Sciatic nerve (tissue), 2 donors: ENCODE measurements around the gene STXBP4. TPM values are rescaled to one million over a fixed set of nuclear protein-coding genes. Genes with fewer than 3 reads are reported as not detected.

ENCODE experiments used
- ATAC-seq: fragments of 200-7000 bp; cut with Tn5 transposase; one replicate; pipeline ENCODE4 v1.9.1; 2020; ENCODE audit warnings: mild to moderate bottlenecking, moderate library complexity
- DNase-seq: peaks from one replicate; pipeline ENCODE4 v3.0.0-alpha.2; 2020; ENCODE audit warnings: low spot score
- intact Hi-C: fragments of 100-400 bp; cut with DNase I; formaldehyde crosslinking; loops from one replicate; pipeline ENCODE4 v1.14.2; 2022
- total RNA-seq: library from RNA; stranded (reverse); fragmentation: NEBNext Ultra II Directional; extraction: Animal tissue kit (Norgen Biotek cat#: 25700); gene quantifications from one replicate; pipeline ENCODE4 v1.2.1, GENCODE V29; 2021
- donor health status: DM: no; HTN: no; CAD: no.
- donor health status: DM: no; HTN: no; CAD: no.

Gene STXBP4
- total RNA-seq, 1 donor from 2014 or later = 22.2 TPM

DNA sequence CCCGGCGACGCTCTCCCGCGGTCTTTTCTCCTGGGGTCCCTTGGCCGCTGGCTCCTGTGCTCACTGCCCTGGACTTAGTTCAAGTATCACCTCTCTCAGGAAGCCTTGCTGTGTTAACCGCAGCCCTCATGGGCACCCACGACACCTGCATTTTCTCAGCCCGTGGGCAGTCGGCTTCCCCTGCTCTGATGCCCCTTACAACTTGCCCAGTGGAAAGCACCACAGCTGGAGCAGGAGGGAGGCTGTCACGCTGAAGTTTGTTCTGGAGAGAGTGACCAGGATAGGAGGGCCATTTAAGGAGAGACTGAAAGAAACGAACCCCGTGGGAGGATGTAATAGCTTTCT, 395 bp downstream of the STXBP4 start:
- ATAC-seq = peak; percentile 62
- intact Hi-C loops = no loop called here
- no peak for DNase-seq

DNA sequence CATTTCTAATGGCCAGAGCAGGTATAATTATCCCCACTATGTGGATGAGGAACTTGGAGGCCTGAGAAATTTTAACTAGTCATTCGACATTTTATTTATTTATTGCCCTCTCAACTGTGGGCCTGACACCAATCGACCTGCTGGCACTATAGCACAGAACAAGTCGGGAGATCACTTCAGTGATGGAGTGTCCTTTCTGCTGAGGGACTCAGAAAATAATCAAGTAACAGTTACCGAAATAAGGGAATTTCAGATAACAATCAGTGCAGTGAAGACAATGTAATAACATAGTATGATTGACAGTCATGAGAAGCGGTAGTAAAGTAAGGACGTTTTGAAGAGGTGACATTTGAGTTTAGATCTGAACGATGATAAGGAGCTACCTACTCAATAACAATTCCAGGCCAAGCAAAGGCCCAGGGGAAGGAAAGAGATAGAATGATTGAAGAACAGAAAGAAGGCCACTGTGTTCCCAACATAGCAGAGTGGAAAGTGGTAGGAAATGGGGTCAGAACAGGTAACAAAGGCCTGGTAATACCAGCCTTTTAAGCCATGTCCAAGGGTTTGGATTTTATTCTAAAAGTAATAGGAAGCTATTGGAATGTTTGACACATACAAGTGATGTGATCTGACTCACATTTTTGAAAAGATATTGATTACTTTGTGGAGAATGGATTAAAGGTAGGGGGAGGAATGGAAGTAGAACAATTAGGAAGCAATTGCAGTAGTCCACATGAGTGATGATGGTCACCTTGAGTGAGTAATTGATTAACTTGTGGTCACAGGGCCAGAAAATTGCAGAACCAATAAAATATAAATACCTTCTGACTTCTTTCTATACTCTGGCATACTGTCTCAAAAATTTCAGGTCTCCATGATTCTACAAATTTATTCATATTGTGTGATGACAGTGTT, 1.4 kb downstream of the STXBP4 start:
- DNase-seq = no peak
- intact Hi-C loops = no loop called here
- ATAC-seq = no peak

DNA sequence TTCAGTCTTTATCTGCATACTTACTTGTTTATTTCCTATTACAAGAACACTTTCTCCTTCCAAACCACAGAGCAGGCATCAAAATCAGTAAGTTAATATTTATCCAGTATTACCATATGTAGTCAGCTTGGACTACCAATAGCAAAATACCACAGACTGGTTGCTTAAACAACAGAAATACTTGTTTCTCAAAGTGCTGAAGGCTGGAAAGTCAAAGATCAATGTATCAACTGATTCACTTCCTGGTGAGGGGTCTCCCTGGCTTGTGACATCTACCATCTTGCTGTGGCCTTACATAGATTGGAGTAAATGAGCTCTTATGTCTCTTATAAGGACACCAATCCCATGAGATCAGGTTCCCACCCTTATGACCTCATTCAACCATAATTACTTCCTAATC, 2.6 kb downstream of the STXBP4 start:
- intact Hi-C loops = no loop called here
- ATAC-seq (no peak), DNase-seq (no peak)

DNA sequence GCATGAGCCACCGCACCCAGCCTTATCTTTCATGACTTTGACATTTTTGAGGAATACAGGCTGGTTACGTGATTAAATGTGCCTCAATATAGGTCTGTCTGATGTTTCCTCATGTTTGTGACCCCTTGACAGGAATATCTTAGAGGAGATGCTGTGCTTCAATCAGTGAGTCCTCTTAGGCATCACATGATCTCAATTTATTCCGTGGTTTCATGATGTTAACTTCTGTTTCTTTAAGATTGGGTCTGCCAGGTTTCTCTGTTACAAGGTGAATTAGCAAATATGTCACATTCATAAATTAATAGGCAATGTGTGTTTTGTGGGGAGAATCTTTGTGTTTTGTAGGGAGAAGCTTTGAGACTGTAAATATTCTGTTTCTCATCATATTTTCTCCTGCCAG, 3.3 kb downstream of the STXBP4 start:
- ATAC-seq = no peak
- intact Hi-C loops = no loop called here

DNA sequence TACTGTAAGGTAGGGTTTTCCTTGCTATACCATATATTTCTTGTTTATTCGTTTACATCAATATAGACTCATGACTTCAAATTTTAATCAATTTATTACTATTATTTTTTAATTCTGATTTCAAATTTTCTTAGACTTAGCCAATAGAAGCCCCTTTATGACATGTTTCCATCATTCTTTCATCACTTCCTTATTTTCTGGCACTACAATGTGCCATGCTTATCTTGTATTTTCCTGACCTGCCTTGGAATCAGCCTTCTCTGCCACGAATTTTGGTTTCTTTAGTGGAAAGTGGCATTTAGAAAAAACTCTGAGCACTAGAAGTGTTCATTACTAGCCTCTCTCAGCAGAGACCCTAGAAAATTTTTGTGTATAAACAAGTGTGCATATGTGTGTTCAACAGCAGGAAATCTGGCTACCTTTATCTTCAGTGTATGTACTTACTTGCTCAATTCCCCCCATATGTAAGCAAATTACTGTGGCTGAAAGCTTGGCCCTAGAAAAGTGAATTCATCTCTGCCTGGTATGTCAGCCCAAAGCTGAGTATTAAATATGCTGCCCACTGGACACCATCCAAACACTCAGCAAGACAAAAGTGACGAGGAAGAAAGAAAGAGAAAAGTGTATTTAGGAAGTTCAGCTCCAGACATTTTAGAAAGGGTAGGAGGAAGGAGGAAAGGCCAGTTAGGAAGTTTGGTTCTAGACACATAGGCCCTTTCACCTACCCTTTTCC, 4.0 kb downstream of the STXBP4 start:
- no peak for ATAC-seq

More for the DNA sequence above, 3.3 kb downstream of the STXBP4 start:
- no peak for DNase-seq

DNA sequence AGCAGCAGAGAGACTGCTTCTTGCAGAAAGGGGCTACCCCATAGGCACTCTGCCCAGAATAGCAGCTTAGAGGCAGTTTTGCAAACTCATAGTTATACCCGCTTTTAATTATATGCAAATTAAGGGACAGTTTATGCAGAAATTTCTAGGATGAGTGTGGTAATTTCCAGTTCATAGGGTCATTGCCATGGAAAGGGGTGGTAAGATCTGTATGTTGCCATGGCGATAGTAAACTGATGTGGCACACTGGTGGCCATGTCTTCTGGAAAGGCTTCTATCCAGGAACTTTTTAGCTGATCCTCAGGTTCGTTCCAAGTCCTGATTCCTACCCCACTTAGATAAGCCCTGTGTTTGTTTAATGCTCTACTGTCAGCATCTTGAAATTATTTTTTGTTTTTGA, 6.2 kb downstream of the STXBP4 start:
- DNase-seq (no peak), ATAC-seq (no peak)

More for the DNA sequence above, 4.0 kb downstream of the STXBP4 start:
- DNase-seq = no peak
- intact Hi-C loops = no loop called here

DNA sequence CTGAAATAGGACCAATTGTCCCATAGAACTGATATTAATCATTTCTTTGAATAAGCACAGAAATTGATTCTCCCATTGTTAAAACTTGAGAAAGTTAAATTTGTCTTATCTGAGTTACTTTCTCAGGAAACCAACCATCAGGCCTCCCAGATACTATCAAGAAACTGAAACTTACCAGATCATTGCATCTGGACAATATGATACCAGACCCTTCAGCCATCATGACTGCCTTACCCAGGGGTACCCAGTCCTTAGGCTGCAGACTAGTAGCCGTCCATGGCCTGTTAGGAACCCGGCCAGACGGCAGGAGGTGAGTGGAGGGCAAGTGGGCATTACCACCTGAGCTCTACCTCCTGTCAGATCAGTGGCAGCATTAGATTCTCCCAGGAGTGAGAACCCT, 7.8 kb downstream of the STXBP4 start:
- intact Hi-C loops = no loop called here
- DNase-seq (no peak), ATAC-seq (no peak)

More for the DNA sequence above, 6.2 kb downstream of the STXBP4 start:
- intact Hi-C loops = no loop called here

DNA sequence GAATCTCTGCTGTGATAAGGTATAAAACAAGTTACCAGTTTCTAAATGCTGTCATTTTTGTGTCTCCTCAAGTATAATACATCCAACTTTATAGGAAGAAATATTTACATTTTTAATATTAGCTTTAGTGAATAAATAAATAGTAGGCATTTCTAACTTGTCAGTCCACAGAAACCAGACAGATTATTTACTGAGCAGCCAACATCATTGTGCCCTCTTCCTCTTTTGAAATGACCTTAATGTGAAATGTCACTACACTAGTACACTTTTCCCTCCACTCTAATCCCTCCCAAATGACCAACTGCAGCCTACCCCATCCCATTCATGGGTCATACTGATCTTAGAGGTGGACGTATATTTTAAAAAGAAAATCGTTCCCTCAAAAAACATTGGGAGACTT, 9.2 kb downstream of the STXBP4 start:
- ATAC-seq (no peak), DNase-seq (no peak)
- intact Hi-C loops = no loop called here

DNA sequence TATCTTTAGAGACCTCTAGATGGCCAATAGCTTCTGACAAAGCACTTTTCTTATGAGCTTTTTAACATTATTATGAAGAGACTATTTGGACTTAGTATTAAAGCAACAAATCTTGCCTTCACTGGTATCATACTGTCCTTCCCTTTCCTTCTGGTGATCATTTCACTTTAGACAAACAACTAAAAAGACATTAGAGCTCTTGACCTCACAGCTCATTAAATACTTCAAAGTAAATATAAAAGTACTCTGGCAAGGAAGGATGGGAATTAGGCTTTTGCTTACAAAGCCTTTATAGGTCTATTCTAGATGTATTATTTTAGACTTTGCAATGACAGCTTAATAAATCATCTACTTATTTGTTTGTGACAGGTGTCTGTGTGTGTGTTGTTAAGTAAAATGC, 11.1 kb downstream of the STXBP4 start:
- no peak for DNase-seq
- intact Hi-C loops = no loop called here
- no peak for ATAC-seq

DNA sequence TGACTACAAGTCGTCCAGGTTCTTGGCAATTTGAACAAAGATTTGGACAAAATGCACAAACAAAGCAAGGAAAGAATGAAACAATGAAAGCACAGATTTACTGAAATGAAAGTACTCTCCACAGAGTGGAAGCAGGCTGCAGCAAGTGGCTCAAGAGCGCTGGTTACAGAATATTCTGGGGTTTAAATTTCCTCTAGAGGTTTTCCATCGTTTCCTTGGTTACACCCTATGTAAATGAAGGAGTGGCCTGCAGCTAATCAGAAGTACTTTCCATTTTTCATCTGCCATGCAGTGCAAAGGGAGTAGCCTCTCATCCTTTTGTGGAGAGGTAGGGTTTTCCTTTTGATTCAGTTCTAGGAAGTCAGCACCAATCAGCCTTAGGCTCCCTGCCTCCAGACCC, 11.8 kb downstream of the STXBP4 start:
- intact Hi-C loops = no loop called here
- DNase-seq = no peak
- no peak for ATAC-seq

DNA sequence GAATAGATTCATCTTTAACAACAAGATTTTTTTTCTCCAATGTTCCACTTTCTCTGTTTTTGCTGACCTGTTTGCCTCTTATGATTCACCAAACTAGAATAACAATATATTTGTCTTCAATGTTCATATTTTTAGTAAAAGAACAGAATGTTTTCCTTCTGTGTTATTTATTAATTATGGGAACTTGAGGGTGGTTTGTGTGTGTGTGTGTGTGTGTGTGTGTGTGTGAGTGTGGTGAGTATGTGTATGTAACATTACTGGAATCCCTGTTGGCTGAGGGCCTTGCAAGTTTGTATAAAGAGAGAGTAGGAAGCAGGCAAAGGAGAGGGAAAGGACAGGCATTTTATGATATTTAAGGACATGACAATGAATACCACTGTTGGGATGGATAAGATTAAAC, 13.8 kb downstream of the STXBP4 start:
- DNase-seq (no peak), ATAC-seq (peak; percentile 62)
- intact Hi-C loops = no loop called here

DNA sequence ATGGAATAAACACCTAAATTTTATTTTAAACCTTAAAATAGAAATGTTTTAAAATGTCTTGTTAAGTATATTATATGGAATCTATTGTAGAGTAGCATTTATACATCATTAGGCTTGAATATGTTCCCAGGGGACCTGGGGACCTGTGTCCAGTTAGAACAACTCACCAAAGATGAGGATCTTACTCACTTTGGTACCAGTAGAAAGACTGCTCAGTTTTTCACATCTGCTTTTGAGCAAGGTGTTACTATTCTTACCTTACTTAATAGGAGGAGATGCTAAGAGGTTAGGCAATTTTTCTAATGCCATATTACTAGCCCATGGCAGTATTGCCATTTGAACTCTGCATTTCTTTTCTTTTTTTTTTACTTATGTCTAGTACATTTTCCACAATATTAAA, 14.7 kb downstream of the STXBP4 start:
- no peak for ATAC-seq

DNA sequence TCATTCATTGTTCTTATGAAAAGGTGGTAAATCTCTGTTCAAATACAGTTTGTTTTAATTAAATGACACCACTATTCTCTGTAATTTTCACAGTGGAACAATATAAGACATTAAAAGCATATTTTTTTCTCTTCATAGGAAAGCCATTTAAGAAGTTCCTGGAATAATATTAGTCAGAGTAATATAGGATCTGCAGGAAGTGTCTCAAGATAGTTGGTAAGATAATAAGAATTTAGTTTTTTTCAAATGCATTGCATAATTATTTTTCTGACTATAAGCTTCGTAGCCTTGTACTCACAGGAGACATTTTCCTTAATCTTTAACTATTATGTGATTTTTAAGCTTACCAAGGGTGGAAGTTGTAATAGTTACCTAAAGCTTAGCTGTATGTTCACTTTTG, 16.9 kb downstream of the STXBP4 start:
- no peak for DNase-seq
- ATAC-seq = no peak
- intact Hi-C loops = no loop called here

More for the DNA sequence above, 14.7 kb downstream of the STXBP4 start:
- no peak for DNase-seq
- intact Hi-C loops = no loop called here

DNA sequence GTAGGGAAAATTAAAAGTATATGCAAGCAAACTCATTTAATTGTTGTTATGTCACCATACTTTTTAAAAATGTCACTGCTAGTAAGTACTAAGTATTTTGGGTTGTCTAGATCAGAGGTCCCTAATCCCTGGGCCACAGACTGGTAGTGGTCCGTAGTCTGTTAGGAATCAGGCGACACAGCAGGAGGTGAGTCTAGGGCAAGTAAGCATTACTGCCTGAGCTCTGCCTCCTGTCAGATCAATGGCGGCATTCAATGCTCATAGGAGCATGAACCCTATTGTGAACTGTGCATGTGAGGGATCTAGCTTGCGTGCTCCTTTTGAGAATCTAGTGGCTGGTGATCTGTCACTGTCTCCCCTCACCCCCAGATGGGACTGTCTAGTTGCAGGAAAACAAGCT, 21.6 kb downstream of the STXBP4 start:
- intact Hi-C loops = loop anchor here (10.0 kb wide), 2 partner anchors 425 to 525 kb away; partner anchors contain the start of gene SMIM36
- ATAC-seq = no peak
- DNase-seq = no peak

DNA sequence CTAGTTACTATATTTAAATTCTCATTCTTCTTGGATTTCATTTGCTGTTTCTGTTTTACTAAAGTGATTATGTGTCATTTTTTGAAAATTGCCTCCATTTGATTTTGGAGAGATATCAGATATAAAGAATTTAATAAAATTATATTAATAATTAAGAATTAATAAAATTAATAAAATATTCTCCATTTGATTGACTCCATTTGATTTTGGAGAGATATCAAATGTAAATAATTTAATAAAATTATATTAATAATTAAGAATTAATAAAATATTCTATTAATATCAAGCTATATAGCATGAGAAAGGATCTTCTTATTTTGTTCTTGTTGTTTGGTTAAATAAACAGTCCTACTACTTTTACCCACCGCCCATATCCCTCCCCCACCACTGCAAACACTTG, 23.0 kb downstream of the STXBP4 start:
- no peak for ATAC-seq
- intact Hi-C loops = loop anchor here (10.0 kb wide), 2 partner anchors 423 to 523 kb away; partner anchors contain the start of gene SMIM36
- no peak for DNase-seq

DNA sequence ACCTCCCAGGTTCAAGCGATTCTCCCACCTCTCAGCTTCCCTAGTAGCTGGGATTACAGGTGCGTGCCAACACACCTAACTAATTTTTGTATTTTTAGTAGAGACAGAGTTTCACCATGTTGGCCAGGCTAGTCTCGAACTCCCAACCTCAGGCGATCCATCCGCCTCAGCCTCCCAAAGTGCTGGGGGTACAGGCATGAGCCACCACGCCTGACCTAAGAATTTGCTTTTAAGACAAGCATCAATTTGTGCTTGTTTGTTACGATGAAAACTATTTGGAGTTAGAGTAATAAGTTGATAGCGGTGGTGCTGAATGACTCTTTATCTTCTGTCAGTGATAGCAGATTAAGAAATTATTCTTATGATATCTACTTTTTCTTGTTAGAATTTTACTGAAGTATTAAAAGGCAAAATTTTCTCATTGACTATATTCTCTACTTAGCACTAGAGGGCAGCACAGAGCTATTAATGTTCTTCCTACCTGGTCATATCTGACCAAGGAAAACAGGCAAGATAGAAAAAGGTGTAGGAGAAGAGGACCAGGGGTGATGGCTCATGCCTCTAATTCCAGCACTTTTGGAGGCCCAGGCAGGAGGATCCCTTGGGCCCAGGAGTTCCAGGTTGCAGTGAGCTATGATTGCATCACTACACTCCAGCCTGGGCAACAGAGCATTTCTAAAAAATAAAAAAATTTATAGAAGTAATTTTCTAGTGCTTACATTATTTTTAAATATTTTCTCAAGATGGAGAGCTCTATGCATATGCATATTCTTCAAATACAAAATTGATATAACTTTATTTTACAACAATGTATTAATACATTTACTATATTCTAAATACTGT, 24.5 kb downstream of the STXBP4 start:
- DNase-seq (no peak), ATAC-seq (peak; percentile 44)
- intact Hi-C loops = loop anchor here (10.0 kb wide), 2 partner anchors 422 to 522 kb away; partner anchors contain the start of gene SMIM36

DNA sequence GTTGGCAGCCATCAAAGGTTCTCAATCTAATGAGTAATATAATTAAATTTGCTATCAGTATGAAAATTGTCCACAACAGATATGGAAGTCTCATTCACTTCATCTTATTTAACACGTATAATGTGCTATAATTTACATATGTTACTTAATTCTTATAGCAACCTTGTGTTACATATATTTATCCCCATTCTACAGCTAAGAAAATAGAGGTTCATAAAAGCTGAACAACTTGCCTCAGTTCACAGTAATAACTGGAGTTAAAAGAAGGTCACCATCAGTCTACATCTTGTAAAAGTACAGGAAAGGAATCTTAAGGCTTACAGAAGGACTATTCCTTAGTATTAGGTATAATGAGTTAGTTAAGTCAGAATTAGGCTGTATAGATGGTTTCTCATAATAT, 27.9 kb downstream of the STXBP4 start:
- ATAC-seq (no peak), DNase-seq (no peak)
- intact Hi-C loops = loop anchor here (10.0 kb wide), 2 partner anchors 418 to 518 kb away; partner anchors contain the start of gene SMIM36

DNA sequence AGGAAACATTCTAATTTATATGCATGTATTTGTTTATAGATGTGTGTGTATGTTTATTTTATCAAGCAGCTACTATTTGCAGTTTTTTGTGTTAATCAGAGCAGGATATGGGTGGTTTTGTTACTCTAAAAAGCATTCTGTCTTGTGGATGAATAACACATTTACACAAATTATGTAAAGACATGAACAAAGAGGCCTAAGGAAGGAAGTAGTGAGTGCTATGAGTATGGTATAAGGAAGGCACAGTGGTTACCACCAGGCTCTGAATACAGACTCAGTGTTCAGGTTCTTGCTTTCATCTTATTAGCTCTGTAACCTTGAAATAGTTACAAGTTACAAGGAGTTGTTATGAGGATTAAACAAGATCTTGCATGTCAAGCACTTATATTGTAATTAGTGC, 33.9 kb downstream of the STXBP4 start:
- no peak for ATAC-seq
- intact Hi-C loops = no loop called here
- DNase-seq = no peak

DNA sequence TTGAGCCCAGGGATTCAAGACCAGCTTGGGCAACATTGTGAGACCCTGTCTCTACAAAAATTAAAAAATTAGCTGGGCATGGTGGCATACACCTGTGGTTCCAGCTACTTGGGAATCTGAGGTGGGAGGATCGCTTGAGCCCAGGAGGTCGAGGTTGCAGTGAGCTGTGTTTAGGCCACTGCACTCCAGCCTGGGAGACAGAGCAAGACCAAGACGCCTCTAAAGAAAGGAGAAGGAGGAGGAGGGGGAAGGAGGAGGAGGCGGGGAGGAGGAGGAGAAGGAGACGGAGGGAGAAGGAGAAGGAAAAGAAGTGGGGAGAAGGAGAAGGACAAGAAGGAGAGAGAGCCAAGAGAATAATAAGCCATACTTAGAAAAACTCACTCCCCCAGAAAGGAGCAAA, 35.9 kb downstream of the STXBP4 start:
- intact Hi-C loops = no loop called here
- ATAC-seq (no peak), DNase-seq (no peak)
